H54 (cell line): ENCODE results near the gene GRK7.

ENCODE experiments used
- DNase-seq: peaks from one replicate; pipeline ENCODE4 v3.0.0; 2011; ENCODE audit warnings: low spot score, mixed read lengths; ENCODE audit not compliant: insufficient read length
- FAIRE-seq: peaks from 3 replicates; lab custom pipeline; 2011; peaks lifted over from hg19 to GRCh38; lab: Jason Lieb, UNC
- POLR2A ChIP-seq: IDR thresholded peaks from 2 replicates; pipeline ENCODE4 v1.6.1; 2011; ENCODE audit warnings: low read depth, mild to moderate bottlenecking, low read length

The GRK7 gene

DNA sequence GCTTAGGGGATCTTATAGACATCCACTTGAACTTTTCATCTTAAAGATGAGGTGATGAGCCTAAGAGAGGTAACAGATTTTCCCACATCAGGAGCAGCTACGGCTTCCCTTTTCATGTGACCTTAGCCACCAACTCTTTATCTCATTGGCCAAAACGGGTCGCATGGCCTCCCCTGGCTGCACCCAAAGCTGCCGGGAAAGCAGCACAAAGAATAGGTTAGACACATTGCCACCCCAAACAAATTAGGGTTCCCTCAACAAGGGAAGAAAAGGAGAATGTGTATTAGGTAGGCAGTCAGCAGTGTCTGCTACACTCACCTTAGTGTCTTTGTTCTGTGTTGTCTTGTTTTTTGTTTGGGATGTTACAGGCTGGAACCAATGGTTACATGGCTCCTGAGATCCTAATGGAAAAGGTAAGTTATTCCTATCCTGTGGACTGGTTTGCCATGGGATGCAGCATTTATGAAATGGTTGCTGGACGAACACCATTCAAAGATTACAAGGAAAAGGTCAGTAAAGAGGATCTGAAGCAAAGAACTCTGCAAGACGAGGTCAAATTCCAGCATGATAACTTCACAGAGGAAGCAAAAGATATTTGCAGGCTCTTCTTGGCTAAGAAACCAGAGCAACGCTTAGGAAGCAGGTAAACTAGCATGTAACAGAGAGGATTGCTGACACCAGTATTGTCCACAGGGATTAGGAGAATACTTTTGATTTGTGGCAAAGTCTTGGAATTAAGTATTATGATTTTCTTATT is 44.2 kb downstream of the GRK7 start:
- DNase-seq (no peak), FAIRE-seq (no peak)
- TF ChIP-seq POLR2A, result no peak

DNA sequence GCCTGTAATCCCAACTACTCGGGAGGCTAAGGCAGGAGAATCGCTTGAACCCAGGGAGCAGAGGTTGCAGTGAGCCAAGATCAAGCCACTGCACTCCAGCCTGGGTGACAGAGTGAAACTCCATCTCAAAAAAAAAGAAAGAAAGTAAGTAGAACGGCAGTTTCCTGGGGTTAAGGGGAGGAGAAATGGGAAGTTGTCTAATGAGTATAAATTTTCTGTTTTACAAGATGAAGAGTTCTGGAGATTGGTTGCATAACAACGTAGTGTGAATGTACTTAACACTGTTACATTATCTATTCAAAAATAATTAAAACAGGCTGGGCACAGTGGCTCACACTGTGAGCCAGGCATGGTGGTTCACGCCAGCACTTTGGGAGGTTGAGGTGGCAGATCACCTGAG is 45.4 kb downstream of the GRK7 start:
- no peak for TF ChIP-seq POLR2A
- FAIRE-seq (no peak), DNase-seq (no peak)

DNA sequence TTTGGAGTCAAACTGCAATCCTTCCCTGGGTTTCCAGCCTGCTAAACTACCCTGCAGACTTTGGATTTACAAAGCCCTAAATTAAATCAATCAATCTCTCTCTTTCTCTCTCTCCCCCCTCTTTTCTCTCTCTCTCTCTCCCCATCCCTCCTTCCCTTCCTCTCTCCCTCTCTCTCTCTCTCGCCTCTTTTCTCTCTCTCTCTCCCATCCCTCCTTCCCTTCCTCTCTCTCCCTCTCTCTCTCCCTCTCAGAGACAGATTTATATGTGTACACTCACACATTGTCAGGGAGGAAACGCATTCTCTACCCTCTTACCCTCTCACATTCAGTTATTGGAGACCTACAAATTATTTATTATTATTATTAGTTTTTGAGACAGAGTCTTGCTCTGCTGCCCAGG is 47.0 kb downstream of the GRK7 start:
- no peak for TF ChIP-seq POLR2A
- DNase-seq, result no peak
- FAIRE-seq, result no peak

DNA sequence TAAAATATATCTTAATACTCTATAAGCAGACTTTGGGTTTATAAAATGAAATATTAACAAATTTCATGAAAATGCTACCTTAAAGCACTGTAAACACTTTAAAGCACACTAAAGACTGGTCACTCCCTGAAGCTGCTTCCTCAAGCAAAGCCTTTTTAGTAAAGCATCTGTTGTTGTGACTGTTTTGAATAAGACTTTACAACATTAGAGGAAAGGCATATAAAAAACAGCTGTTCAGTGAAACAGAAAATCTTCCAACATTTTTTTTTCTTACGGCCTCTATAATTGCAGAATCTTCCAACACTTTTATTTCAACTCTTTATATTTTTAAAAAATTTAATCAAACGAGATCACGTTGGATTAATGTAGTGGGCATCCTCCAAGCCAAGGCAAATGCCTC is 48.1 kb downstream of the GRK7 start:
- TF ChIP-seq POLR2A, result no peak
- no peak for DNase-seq

GRCh38 chr3:141812084-141812483 is 48.9 kb downstream of the GRK7 start:
- DNase-seq (no peak), FAIRE-seq (no peak)
- no peak for TF ChIP-seq POLR2A

More for the DNA sequence above, 48.1 kb downstream of the GRK7 start:
- no peak for FAIRE-seq

DNA sequence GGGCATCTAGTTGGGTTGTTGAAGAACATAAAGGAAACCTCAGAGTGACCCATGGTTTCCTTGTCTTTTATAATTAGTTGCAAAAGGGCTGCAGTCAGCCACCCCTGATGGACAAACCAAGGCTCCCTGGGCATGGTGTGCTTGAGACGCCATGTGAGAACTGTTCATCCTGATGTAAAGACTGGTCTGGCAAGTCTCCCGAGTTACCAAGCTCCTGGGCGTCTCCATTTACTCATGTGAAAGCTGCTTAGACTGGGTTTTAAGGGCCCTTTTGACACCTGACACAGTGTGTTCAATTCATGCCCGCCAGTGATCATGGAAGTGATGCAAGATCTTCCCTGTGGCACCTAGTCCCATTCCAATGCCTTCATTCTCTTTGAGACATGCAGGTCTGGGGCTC is 49.4 kb downstream of the GRK7 start:
- no peak for TF ChIP-seq POLR2A
- DNase-seq (no peak), FAIRE-seq (no peak)
